HG02938 (cell line): ENCODE results near the gene EIPR1.

Experiments
- ATAC-seq: cut with Tn5 transposase; IDR thresholded peaks from one replicate; pipeline ENCODE4 v1.9.1; 2021; ENCODE audit warnings: mild to moderate bottlenecking, moderate library complexity; ENCODE audit not compliant: unreplicated experiment

The EIPR1 gene

DNA sequence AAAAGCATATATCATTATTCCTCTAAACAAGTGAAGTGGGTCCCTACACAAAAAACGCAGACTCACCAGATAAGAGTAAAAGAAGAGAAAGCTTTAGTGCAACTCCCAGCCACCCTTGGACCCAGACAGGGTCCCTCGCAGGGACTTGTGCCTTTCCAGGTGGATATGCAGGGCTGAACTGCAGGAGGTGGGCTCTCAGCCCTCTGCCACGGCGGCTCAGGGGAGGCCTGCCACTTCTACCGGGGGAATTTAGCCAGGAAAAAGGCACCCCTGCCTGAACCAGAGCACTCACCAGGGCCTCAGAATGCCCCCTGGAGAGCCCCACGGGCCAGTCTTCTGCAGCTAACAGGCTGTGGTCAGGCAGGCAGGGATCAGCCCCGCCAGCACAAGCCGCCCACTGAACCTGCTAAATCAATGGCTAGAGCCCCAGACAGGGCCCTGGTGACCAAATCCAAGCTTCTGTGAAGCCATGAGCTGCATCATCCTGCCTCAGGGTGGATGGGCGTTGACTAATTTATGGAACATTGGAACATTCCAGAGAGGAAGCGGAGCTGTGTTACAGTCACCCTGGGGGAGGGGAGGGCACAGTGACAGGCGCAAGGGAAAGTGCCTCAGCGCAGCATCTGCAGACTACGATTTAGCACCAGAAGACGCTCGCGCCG is 209.3 kb downstream of the EIPR1 start:
- ATAC-seq = no peak

DNA sequence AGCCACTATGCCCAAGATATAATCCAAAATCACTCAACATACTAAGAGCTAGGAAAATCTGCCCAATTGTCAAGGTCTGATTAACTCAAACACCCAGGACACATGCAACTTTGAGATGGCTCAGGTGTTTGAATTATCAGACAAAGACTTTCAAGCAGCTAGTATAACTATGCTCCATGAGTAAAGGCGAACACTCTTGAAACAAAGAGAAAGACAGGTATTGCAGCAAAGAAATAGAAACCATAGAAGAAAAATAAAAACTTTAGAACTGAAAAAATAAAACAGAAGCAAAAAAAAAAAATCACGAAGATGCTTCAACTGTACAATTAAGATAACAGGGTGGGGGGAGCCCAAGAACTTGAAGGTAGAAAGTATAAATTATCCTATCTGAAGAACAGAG is 214.2 kb downstream of the EIPR1 start:
- ATAC-seq = no peak

GRCh38 chr2:3162442-3163077 is 215.1 kb downstream of the EIPR1 start:
- no peak for ATAC-seq

GRCh38 chr2:3160751-3161330 is 216.8 kb downstream of the EIPR1 start:
- ATAC-seq = no peak

DNA sequence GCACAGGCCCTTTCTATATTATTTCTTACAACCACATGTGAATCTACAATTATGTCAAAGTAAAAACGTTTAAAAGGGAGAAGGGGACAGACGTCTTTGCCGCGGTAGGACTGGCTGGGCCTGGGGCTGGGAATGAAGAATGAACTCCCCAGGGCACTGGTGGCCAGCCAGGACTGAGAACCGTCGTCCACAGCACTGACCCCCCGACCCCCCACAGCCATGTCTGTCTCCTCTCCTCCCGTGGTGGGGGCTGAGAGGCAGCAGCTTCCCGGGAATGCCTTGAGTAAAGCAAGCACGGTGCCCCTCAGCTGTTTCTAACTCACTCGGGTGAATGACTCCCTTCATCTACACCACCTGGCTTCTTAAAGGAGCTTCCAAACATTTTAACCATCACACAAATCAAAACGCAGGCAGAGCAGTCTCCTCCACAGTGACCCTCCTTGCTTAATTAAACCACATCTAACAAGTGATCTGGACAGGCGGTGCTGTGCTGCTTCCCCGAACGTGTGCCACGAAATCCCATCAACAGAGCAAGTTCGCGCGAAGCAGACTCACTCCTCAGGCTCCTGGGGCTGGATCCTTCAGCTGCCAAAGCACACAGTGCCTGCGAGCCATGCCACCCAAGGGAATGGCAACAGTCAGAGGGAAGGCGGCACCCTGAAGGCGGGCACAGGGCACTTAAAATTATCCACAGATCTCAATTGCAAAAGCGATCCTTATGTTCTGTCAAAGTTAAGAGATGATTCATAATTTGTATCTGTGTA is 217.7 kb downstream of the EIPR1 start:
- no peak for ATAC-seq

DNA sequence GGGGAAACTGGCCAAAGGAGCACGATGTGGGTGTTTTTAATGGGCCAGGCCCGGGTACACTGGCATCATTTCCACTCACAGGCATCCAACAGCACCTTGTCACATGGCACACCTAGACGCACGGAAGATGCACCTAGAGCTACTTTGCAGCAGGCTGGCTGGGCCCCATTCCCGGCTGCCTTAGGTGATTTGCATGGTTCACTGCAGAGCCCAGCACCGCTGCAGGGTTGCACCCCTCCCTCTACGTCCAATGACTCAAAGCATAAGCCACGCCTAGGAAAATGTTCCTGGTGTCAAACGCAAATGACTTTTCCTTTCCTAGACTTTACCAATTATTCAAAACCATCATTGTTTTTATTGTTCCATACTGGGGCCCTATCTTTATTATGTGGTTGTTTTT is 222.9 kb downstream of the EIPR1 start:
- ATAC-seq = no peak

- no peak for ATAC-seq
Observed at GRCh38 chr2:3154146-3154545, 223.5 kb downstream of the EIPR1 start.

DNA sequence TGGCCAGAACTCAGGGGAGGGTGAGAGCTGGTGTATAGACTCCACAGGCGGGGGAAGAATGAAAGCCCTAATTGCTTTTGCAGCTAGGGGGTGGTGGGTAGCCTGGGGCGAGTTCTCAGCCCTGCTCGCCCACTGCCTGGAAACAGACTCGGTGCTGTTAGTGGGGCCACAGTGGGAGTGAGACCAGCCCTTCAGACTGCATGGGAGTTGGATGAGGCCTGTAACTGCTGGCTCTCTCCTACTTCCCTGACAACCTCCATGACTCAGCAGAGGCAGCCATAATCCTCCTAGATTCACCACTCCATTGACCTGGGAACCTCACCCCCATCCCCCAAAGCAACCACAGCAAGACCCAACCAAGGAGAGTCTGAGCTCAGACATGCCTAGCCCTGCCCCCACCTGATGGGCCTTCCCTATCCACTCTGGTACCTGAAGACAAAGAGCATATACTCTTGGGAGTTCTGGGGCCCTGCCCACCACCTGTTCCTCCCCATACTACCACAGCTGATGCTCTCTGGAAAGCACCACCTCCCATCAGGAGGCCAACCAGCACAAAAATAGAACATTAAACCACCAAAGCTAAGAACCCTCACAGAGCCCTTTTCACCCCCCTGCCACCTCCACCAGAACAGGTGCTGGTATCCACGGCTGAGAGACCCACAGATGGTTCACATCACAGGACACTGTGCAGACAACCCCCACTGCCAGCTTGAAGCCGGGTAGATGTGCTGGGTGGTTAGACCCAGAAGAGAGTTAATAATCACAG is 226.3 kb downstream of the EIPR1 start:
- no peak for ATAC-seq

DNA sequence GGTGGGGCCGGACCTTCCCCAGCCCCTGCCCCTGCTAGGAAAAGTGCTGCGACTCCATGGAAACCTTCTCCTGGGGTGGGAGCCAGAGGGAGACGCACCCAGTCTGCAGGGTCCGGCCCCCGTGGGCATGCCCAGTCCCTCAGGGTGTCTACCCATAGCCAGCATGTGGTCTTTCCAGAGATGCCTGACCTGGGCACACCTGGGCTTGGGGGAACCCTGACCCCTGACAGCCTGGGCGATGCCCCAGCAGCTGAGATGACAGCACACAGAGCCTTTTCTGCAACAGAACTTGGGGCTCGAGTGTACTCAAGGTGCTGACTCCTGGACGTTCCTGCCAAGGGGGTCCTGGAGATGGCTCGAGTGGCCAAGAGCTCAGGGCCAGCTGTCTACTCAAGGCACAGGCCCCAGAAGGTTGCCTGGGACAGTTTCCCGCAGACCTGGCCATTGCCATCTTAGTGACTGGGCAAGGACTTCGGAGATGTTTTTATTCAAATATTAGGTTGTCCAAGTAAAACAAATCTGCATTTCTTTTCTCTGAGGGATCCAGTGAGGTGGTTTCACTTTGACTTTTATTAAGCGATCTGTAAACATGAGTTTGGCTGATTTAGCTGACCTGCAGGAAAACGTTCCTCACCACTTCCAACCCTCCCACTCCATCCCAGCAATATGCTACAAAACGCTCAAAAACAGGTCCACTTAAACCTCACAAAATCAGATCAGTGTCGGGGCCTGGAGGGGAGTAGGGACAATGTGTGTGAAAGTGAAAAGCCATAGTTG is 228.0 kb downstream of the EIPR1 start:
- ATAC-seq = no peak

GRCh38 chr2:3148716-3149115 is 228.9 kb downstream of the EIPR1 start:
- ATAC-seq = no peak

DNA sequence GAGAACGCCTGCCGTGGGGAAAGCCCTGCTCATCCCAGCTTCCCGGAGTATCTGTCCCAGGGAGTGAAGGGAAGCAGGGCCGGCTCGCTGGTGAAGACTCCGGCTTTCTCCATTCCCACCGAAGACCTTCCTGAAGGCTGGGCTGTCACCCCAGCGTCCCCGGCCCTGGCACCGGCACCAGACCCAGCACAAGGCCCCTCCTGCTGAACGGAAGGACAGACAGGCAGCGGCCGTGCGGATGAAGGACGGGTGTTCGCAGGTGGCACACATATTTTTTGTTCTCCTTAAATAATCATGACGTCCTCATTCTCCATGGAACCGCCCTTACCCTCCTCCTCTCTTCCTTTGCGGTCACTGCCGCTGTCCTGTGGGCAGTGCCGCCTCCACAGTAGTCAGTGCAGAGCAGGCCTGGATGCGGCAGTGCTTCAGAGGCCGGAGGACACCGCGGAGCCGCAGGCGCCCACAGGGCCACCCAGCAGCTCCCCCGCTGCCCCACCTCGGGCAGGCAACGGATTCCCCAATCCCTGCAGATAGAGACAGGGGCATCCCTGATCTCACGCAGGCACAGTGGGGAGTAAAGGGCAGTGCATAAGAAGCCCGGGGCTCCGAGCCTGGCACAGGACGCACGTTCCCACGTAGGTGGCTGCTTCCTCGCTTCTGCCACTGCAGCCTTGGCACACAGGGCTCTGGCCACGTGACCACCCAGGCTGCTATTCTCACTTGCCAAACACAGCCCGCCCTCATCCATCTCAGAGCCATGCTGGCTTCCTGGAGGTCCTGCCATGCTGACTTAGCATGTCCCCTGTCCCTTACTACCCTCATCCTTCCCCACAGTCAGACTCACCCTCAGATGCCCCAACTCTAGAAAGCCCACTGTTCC is 229.7 kb downstream of the EIPR1 start:
- ATAC-seq = no peak

GRCh38 chr2:3146772-3147650 is 230.6 kb downstream of the EIPR1 start:
- ATAC-seq = no peak

- ATAC-seq = no peak
Observed at GRCh38 chr2:3146175-3146574, 231.4 kb downstream of the EIPR1 start.

GRCh38 chr2:3145471-3146021 is 232.1 kb downstream of the EIPR1 start:
- no peak for ATAC-seq

DNA sequence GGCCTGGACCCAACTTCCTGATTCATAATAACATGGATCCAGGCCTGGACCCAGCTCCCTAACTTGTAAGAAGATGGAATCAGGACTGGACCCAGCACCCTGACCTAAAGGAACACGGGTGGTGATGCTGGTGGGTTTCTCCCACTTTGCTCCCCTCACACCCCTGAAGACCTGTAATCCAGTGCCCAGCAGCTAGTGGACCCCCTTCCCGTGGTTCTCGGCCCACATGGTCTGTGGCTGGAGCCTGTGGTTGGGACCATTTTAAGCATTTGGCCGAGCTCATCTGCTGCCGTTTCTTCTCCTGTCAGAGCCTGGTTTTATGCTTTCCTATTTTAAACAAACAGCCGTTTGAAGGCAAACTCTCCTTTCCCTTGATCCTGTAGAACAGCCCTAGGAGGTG is 232.8 kb downstream of the EIPR1 start:
- ATAC-seq = no peak

DNA sequence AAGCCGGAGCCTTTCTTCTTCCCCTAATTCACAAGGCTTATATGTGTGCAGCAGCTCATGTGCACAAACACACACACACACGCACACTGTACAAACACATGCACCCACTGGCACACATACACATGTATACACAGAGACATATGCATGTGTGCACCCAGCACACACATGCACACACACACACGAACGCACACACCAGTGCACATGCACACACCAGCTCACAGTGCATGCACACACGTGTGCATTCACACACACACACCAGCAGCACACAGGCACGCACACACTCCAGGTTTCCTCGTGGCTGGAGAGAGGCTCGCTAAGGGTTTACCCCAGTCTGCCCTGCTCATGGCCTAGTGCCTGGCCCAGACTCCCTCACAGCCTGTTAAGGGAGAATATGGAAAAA is 234.0 kb downstream of the EIPR1 start:
- no peak for ATAC-seq

DNA sequence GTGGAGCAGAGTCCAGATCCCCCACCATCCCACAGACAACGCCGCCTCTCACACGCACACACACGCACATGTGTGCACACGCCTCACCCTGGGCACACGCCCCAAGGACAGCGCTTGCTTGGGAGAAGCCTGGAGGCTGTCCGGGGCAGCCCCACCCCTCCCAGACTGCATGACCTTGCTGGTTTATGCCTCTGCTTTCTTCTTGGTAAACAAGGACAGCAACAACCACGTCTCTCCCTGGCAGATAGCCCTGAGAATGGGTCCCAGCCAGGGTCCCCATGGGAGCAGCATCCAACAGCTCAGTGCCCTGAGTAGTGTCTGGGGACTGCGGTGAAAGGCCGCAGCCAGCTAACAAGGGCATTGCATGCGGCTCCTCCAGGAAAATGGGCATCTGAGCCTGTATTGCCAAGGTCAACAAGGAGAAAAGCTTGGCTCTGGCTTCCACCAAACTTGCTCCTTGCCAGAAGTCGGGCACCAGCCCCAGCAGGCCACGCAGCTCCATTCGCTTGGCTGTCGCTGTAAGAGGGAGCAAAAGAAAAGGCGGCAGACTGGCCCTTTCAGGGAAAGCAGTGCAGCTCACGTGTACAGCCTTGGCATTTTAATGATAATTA is 234.6 kb downstream of the EIPR1 start:
- ATAC-seq = no peak

DNA sequence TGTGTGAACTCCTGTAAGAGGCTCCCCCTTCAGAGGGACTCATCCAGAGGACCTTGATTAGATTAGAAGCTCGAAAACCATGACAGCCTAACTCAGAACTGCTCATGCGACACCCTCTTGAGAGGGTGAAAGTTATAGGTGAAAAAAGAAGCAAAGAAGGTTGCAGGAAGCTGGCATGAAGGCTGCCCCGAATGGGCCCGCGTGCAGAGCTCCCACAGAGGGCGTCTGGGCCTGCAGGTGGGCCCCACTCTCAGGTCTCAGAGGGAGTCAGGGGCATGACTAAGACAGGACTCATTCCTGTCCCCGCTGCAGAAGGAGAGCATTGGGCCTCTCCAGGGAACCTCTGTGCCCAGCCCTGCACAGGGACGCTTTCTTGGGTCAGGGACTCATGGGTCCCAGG is 235.4 kb downstream of the EIPR1 start:
- ATAC-seq = no peak
